HEK293 (cell line): Measurements from ENCODE around the gene SNX2.

ENCODE experiments used
- IKZF3 ChIP-seq: fragments of 450-650 bp; IDR thresholded peaks from 2 replicates; pipeline ENCODE4 v1.5.0; 2018; ENCODE audit warnings: missing biosample characterization, mild to moderate bottlenecking, missing genetic modification characterization, moderate library complexity
- PRDM1 ChIP-seq: fragments of 450-650 bp; formaldehyde crosslinking; IDR thresholded peaks from 2 replicates; pipeline ENCODE4; 2016; ENCODE audit warnings: missing biosample characterization, missing genetic modification characterization
- PRDM6 ChIP-seq: fragments of 450-650 bp; formaldehyde crosslinking; IDR thresholded peaks from 2 replicates; pipeline ENCODE4 v1.5.1; 2017; ENCODE audit warnings: missing biosample characterization, missing genetic modification characterization
- TCF7L2 ChIP-seq: IDR thresholded peaks from 2 replicates; pipeline ENCODE4 v1.6.1; 2011; ENCODE audit warnings: low read depth, mild to moderate bottlenecking, inconsistent platforms, low read length, moderate library complexity, borderline replicate concordance
- ZBTB1 ChIP-seq: fragments of 450-650 bp; formaldehyde crosslinking; IDR thresholded peaks from 2 replicates; pipeline ENCODE4 v1.5.1; 2016; ENCODE audit warnings: missing biosample characterization, missing genetic modification characterization
- ZBTB10 ChIP-seq: fragments of 450-650 bp; formaldehyde crosslinking; IDR thresholded peaks from 2 replicates; pipeline ENCODE4 v1.5.1; 2016; ENCODE audit warnings: missing biosample characterization, missing genetic modification characterization
- ZBTB49 ChIP-seq: fragments of 450-650 bp; formaldehyde crosslinking; IDR thresholded peaks from 2 replicates; pipeline ENCODE4 v1.5.1; 2016; ENCODE audit warnings: missing biosample characterization, missing genetic modification characterization, low read depth
- ZNF10 ChIP-seq: fragments of 450-650 bp; formaldehyde crosslinking; IDR thresholded peaks from 2 replicates; pipeline ENCODE4 v1.5.1; 2017; ENCODE audit warnings: missing biosample characterization, missing genetic modification characterization
- ZNF184 ChIP-seq: fragments of 450-650 bp; IDR thresholded peaks from 2 replicates; pipeline ENCODE4 v1.5.1; 2018; ENCODE audit warnings: missing biosample characterization, mild to moderate bottlenecking, missing genetic modification characterization
- ZNF248 ChIP-seq: fragments of 450-650 bp; formaldehyde crosslinking; IDR thresholded peaks from 2 replicates; pipeline ENCODE4 v1.5.1; 2017; ENCODE audit warnings: missing biosample characterization, missing genetic modification characterization
- ZNF266 ChIP-seq: fragments of 450-650 bp; formaldehyde crosslinking; IDR thresholded peaks from 2 replicates; pipeline ENCODE4 v1.5.1; 2016; ENCODE audit warnings: missing biosample characterization, missing genetic modification characterization, low read depth
- ZNF292 ChIP-seq: fragments of 450-650 bp; formaldehyde crosslinking; IDR thresholded peaks from 2 replicates; pipeline ENCODE4 v1.5.1; 2016; ENCODE audit warnings: low read depth, missing biosample characterization, missing genetic modification characterization, borderline replicate concordance
- ZNF335 ChIP-seq: fragments of 450-650 bp; formaldehyde crosslinking; conservative IDR thresholded peaks from 2 replicates; pipeline ENCODE4 v1.5.1; 2016; ENCODE audit warnings: missing biosample characterization, missing genetic modification characterization
- ZNF394 ChIP-seq: fragments of 450-650 bp; formaldehyde crosslinking; IDR thresholded peaks from 2 replicates; pipeline ENCODE4 v1.5.1; 2016; ENCODE audit warnings: missing biosample characterization, missing genetic modification characterization, mild to moderate bottlenecking, moderate library complexity, borderline replicate concordance
- ZNF423 ChIP-seq: fragments of 450-650 bp; formaldehyde crosslinking; IDR thresholded peaks from 2 replicates; pipeline ENCODE4 v1.5.1; 2016; ENCODE audit warnings: missing biosample characterization, missing genetic modification characterization
- ZNF48 ChIP-seq: fragments of 450-650 bp; formaldehyde crosslinking; IDR thresholded peaks from 2 replicates; pipeline ENCODE4 v1.5.1; 2016; ENCODE audit warnings: missing biosample characterization, missing genetic modification characterization
- ZNF561 ChIP-seq: fragments of 450-650 bp; IDR thresholded peaks from 2 replicates; pipeline ENCODE4 v1.5.1; 2018; ENCODE audit warnings: missing biosample characterization, missing genetic modification characterization, borderline replicate concordance
- ZNF571 ChIP-seq: fragments of 450-650 bp; formaldehyde crosslinking; IDR thresholded peaks from 2 replicates; pipeline ENCODE4 v1.5.0; 2017; ENCODE audit warnings: missing biosample characterization, missing genetic modification characterization
- ZNF623 ChIP-seq: fragments of 450-650 bp; formaldehyde crosslinking; IDR thresholded peaks from 2 replicates; pipeline ENCODE4 v1.5.1; 2016; ENCODE audit warnings: missing biosample characterization, missing genetic modification characterization
- ZNF654 ChIP-seq: fragments of 450-650 bp; formaldehyde crosslinking; IDR thresholded peaks from 2 replicates; pipeline ENCODE4 v1.5.1; 2016; ENCODE audit warnings: low read depth, missing biosample characterization, missing genetic modification characterization
- ZNF664 ChIP-seq: fragments of 450-650 bp; formaldehyde crosslinking; IDR thresholded peaks from 2 replicates; pipeline ENCODE4 v1.5.1; 2016; ENCODE audit warnings: missing biosample characterization, missing genetic modification characterization
- ZNF707 ChIP-seq: fragments of 450-650 bp; formaldehyde crosslinking; IDR thresholded peaks from 2 replicates; pipeline ENCODE4 v1.5.1; 2016; ENCODE audit warnings: missing biosample characterization, missing genetic modification characterization
- ZNF777 ChIP-seq: fragments of 450-650 bp; formaldehyde crosslinking; IDR thresholded peaks from 2 replicates; pipeline ENCODE4 v1.5.1; 2017; ENCODE audit warnings: missing biosample characterization, missing genetic modification characterization, borderline replicate concordance
- ZNF830 ChIP-seq: fragments of 450-650 bp; IDR thresholded peaks from 2 replicates; pipeline ENCODE4 v1.5.0; 2018; ENCODE audit warnings: missing biosample characterization, missing genetic modification characterization, low read depth, mild to moderate bottlenecking, moderate library complexity
- ZXDB ChIP-seq: fragments of 450-650 bp; formaldehyde crosslinking; IDR thresholded peaks from 2 replicates; pipeline ENCODE4 v1.5.1; 2016; ENCODE audit warnings: missing biosample characterization, missing genetic modification characterization
- TF ChIP-seq, protein P1 (sequence below): fragments of 450-650 bp; formaldehyde crosslinking; IDR thresholded peaks from 2 replicates; pipeline ENCODE4 v1.5.1; 2016; ENCODE audit warnings: missing biosample characterization, missing genetic modification characterization
- TF ChIP-seq, protein P2 (sequence below): fragments of 450-650 bp; formaldehyde crosslinking; IDR thresholded peaks from 2 replicates; pipeline ENCODE4 v1.5.1; 2017; ENCODE audit warnings: missing biosample characterization, mild to moderate bottlenecking, missing genetic modification characterization, moderate library complexity
- TF ChIP-seq, protein P3 (sequence below): fragments of 450-650 bp; formaldehyde crosslinking; IDR thresholded peaks from 2 replicates; pipeline ENCODE4 v1.5.0; 2017; ENCODE audit warnings: missing biosample characterization, missing genetic modification characterization, borderline replicate concordance

SNX2 gene

DNA sequence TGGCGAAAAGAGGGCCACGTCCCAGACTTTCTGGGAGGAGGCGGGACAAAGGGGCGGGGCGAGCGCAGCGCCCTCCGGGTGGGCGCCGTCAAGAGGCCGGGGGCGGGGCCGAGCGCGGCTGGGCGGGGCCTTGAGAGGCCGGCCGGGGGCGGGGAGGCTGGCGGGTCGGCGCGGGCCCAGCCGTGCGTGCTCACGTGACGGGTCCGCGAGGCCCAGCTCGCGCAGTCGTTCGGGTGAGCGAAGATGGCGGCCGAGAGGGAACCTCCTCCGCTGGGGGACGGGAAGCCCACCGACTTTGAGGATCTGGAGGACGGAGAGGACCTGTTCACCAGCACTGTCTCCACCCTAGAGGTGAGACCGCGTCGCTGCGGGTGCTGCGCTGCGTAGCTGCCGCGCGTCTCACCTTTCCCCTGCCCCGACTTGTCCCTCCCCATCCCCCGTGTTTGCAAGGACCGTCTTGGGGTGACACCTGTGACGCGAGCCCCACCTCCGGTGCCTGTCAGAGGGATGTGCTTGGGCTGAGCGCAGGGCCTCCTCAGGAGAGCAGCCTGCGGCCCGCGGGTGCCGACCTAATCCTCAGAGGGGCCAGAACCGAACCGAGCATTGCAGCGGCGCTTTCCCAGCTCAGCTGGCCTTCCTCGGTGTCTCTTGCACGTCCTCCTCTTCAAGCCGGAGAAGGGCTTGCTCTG is at the start of gene SNX2 (continued):
- no peak for TF ChIP-seq PRDM6 (tag by site-specific recombination)
- TF ChIP-seq ZNF335 (tag by site-specific recombination) = peak; percentile 93
- no peak for TF ChIP-seq ZNF654 (tag by site-specific recombination)
- TF ChIP-seq ZNF561 = no peak
- TF ChIP-seq ZBTB10 (tag by site-specific recombination) = peak; percentile 92
- no peak for TF ChIP-seq ZNF10 (tag by site-specific recombination)
- TF ChIP-seq ZNF423 (tag by site-specific recombination) = no peak
- no peak for TF ChIP-seq ZNF830 (tag by site-specific recombination)
- no peak for TF ChIP-seq ZNF623
- TF ChIP-seq, protein P1, sequence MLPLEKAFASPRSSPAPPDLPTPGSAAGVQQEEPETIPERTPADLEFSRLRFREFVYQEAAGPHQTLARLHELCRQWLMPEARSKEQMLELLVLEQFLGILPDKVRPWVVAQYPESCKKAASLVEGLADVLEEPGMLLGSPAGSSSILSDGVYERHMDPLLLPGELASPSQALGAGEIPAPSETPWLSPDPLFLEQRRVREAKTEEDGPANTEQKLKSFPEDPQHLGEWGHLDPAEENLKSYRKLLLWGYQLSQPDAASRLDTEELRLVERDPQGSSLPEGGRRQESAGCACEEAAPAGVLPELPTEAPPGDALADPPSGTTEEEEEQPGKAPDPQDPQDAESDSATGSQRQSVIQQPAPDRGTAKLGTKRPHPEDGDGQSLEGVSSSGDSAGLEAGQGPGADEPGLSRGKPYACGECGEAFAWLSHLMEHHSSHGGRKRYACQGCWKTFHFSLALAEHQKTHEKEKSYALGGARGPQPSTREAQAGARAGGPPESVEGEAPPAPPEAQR = no peak
- TF ChIP-seq TCF7L2 = no peak
- TF ChIP-seq, protein P2, sequence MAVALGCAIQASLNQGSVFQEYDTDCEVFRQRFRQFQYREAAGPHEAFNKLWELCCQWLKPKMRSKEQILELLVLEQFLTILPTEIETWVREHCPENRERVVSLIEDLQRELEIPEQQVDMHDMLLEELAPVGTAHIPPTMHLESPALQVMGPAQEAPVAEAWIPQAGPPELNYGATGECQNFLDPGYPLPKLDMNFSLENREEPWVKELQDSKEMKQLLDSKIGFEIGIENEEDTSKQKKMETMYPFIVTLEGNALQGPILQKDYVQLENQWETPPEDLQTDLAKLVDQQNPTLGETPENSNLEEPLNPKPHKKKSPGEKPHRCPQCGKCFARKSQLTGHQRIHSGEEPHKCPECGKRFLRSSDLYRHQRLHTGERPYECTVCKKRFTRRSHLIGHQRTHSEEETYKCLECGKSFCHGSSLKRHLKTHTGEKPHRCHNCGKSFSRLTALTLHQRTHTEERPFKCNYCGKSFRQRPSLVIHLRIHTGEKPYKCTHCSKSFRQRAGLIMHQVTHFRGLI (tag by site-specific recombination) = no peak
- no peak for TF ChIP-seq ZNF707 (tag by site-specific recombination)
- peak; percentile 73; the same call in 1 of the 2 replicates for TF ChIP-seq ZBTB1 (tag by site-specific recombination)
- peak; percentile 79 for TF ChIP-seq ZXDB (tag by site-specific recombination)
- TF ChIP-seq ZNF777 (tag by site-specific recombination) = no peak
- TF ChIP-seq ZNF266 = no peak
- TF ChIP-seq, protein P3, sequence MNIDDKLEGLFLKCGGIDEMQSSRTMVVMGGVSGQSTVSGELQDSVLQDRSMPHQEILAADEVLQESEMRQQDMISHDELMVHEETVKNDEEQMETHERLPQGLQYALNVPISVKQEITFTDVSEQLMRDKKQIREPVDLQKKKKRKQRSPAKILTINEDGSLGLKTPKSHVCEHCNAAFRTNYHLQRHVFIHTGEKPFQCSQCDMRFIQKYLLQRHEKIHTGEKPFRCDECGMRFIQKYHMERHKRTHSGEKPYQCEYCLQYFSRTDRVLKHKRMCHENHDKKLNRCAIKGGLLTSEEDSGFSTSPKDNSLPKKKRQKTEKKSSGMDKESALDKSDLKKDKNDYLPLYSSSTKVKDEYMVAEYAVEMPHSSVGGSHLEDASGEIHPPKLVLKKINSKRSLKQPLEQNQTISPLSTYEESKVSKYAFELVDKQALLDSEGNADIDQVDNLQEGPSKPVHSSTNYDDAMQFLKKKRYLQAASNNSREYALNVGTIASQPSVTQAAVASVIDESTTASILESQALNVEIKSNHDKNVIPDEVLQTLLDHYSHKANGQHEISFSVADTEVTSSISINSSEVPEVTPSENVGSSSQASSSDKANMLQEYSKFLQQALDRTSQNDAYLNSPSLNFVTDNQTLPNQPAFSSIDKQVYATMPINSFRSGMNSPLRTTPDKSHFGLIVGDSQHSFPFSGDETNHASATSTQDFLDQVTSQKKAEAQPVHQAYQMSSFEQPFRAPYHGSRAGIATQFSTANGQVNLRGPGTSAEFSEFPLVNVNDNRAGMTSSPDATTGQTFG (tag by site-specific recombination) = no peak
- no peak for TF ChIP-seq PRDM1 (tag by site-specific recombination)
- TF ChIP-seq ZNF48 (tag by site-specific recombination) = no peak
- TF ChIP-seq ZNF394 (tag by site-specific recombination) = peak; percentile 24; the same call in 1 of the 2 replicates
- no peak for TF ChIP-seq IKZF3
- TF ChIP-seq ZBTB49 = no peak
- no peak for TF ChIP-seq ZNF571
- no peak for TF ChIP-seq ZNF248 (tag by site-specific recombination)
- TF ChIP-seq ZNF292 (tag by site-specific recombination) = no peak
- TF ChIP-seq ZNF664 (tag by site-specific recombination) = no peak
- TF ChIP-seq ZNF184 = no peak
